Activated CD4-positive, alpha-beta T cell treated with anti-CD3 and anti-CD28 coated beads, Interleukin-2, amount 50 U/mL, for 48 hours (primary cell): ENCODE results near the gene IQSEC1.

Experiments
- DNase-seq, 2 experiments: peaks; one replicate each; pipeline ENCODE4 v3.0.0-alpha.2; 2020

The IQSEC1 gene

GRCh38 chr3:12980596-12981290, 92.5 kb downstream of the IQSEC1 start:
- no peak for DNase-seq

- DNase-seq = no peak
Measured at GRCh38 chr3:12979947-12980487, 93.2 kb downstream of the IQSEC1 start.

GRCh38 chr3:12979151-12979946, 93.9 kb downstream of the IQSEC1 start:
- no peak for DNase-seq

GRCh38 chr3:12978682-12979081, 94.5 kb downstream of the IQSEC1 start:
- DNase-seq = no peak

- DNase-seq = no peak
Measured at GRCh38 chr3:12977117-12977808, 96.0 kb downstream of the IQSEC1 start.

- DNase-seq = no peak
Measured at GRCh38 chr3:12975748-12976522, 97.3 kb downstream of the IQSEC1 start.

- no peak for DNase-seq
Measured at GRCh38 chr3:12974819-12975218, 98.4 kb downstream of the IQSEC1 start.

GRCh38 chr3:12974334-12974733, 98.9 kb downstream of the IQSEC1 start:
- DNase-seq = no peak

GRCh38 chr3:12973827-12974226, 99.4 kb downstream of the IQSEC1 start:
- no peak for DNase-seq

GRCh38 chr3:12972781-12973702, 100.2 kb downstream of the IQSEC1 start:
- DNase-seq = no peak

- DNase-seq = no peak
Measured at GRCh38 chr3:12972043-12972442, 101.2 kb downstream of the IQSEC1 start.

- no peak for DNase-seq
Measured at GRCh38 chr3:12970684-12971083, 102.5 kb downstream of the IQSEC1 start.

- DNase-seq = no peak
Measured at GRCh38 chr3:12969486-12969885, 103.7 kb downstream of the IQSEC1 start.

GRCh38 chr3:12968541-12968940, 104.7 kb downstream of the IQSEC1 start:
- DNase-seq = no peak

- DNase-seq = peak; percentile 85 to 87
Measured at GRCh38 chr3:12967606-12968351, 105.5 kb downstream of the IQSEC1 start.

- peak; percentile 19 to 27 for DNase-seq
Measured at GRCh38 chr3:12966847-12967605, 106.2 kb downstream of the IQSEC1 start.

- DNase-seq = no peak
Measured at GRCh38 chr3:12965999-12966846, 107.0 kb downstream of the IQSEC1 start.

- DNase-seq = no peak
Measured at GRCh38 chr3:12964711-12965612, 108.3 kb downstream of the IQSEC1 start.
